Endodermal cell (in vitro differentiated cells): Measurements from ENCODE around the gene SERPIND1. TPM values are rescaled to one million over a fixed set of nuclear protein-coding genes. Genes with fewer than 3 reads are reported as not detected.

Source experiments
- DNase-seq: peaks from one replicate; pipeline ENCODE4 v3.0.0-alpha.2; 2017
- H3K27ac ChIP-seq: 2 replicates; pipeline ENCODE4 v1.5.1; 2013; ENCODE audit warnings: mild to moderate bottlenecking, low read depth, low read length, moderate library complexity
- H3K27me3 ChIP-seq: 2 replicates; pipeline ENCODE4 v1.6.1; 2013; ENCODE audit warnings: mild to moderate bottlenecking, low read length, moderate library complexity; ENCODE audit not compliant: insufficient read depth, control insufficient read depth, poor library complexity, severe bottlenecking
- H3K36me3 ChIP-seq: 2 replicates; pipeline ENCODE4 v1.7.0; 2013; ENCODE audit warnings: mild to moderate bottlenecking, low read length, moderate library complexity; ENCODE audit not compliant: control insufficient read depth, insufficient read depth
- H3K4me1 ChIP-seq: one replicate; pipeline ENCODE4 v1.7.0; 2013; ENCODE audit warnings: low read length; ENCODE audit not compliant: control insufficient read depth, insufficient read depth
- H3K4me3 ChIP-seq: 2 replicates; pipeline ENCODE4 v1.5.1; 2013; ENCODE audit warnings: mild to moderate bottlenecking, low read length, moderate library complexity
- H3K9ac ChIP-seq: 2 replicates; pipeline ENCODE4 v1.6.1; 2013; ENCODE audit warnings: mild to moderate bottlenecking, low read length, moderate library complexity; ENCODE audit not compliant: poor library complexity, severe bottlenecking; ENCODE audit errors: extremely low read depth
- H3K9me3 ChIP-seq: 2 replicates; pipeline ENCODE4 v1.6.1; 2013; ENCODE audit warnings: mild to moderate bottlenecking, low read length, moderate library complexity; ENCODE audit not compliant: control insufficient read depth
- H3K27ac Mint-ChIP-seq: 2 replicates; pipeline ENCODE4 v1.8.0; 2020; ENCODE audit warnings: mixed read lengths
- H3K27me3 Mint-ChIP-seq: 2 replicates; pipeline ENCODE4 v1.8.0; 2021; ENCODE audit warnings: mild to moderate bottlenecking, mixed read lengths; ENCODE audit not compliant: insufficient read depth
- H3K36me3 Mint-ChIP-seq: 2 replicates; pipeline ENCODE4 v1.8.0; 2020; ENCODE audit warnings: low read depth, mixed read lengths
- H3K4me1 Mint-ChIP-seq: 2 replicates; pipeline ENCODE4 v1.8.0; 2020; ENCODE audit warnings: mixed read lengths
- H3K4me3 Mint-ChIP-seq: 2 replicates; pipeline ENCODE4 v1.8.0; 2020; ENCODE audit warnings: mild to moderate bottlenecking, moderate library complexity, mixed read lengths
- H3K9me3 Mint-ChIP-seq: 2 replicates; pipeline ENCODE4 v1.8.0; 2020; ENCODE audit warnings: mild to moderate bottlenecking, mixed read lengths
- WGBS, 2 experiments: methylation state at CpG; one replicate each; pipeline versions ENCODE4 v1.1.5 to v1.1.7; 2013; ENCODE audit warnings: missing lambda C conversion rate in 2 of 2, mixed read lengths in 1 of 2; ENCODE audit not compliant: insufficient coverage in 1 of 2, insufficient read length in 1 of 2; 5-methylcytosine and 5-hydroxymethylcytosine counted together
- total RNA-seq, 2 donors: library from RNA; stranded (reverse); fragmentation: NEBNext Ultra II Directional in 1 of 2; extraction: Animal tissue kit (Norgen Biotek cat#: 25700) in 1 of 2; gene quantifications; 2 replicates in 1 of 2; 3 replicates in 1 of 2; pipeline ENCODE4 v1.2.1, GENCODE V29; 2021
- TF ChIP-seq, protein P1 (sequence below): fragments of 200-600 bp; sonication (generic); conservative IDR thresholded peaks from 2 replicates; pipeline ENCODE4 v1.5.0; 2021; ENCODE audit warnings: antibody characterized with exemption, mild to moderate bottlenecking

Gene SERPIND1
- total RNA-seq, 2 donors from 2014 or later = not detected

DNA sequence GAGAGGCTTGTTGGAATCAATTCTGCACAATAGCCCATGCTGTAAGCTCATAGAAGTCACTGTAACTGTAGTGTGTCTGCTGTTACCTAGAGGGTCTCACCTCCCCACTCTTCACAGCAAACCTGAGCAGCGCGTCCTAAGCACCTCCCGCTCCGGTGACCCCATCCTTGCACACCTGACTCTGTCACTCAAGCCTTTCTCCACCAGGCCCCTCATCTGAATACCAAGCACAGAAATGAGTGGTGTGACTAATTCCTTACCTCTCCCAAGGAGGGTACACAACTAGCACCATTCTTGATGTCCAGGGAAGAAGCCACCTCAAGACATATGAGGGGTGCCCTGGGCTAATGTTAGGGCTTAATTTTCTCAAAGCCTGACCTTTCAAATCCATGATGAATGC is 13.3 kb downstream of the SERPIND1 start:
- Mint-ChIP-seq H3K4me3 (no peak overlapping the region), H3K4me1 (peaks cover 4% of the 10 kb centered on the region), H3K9me3 (no peaks in the 10 kb centered on the region), H3K27me3 (no peaks in the 10 kb centered on the region), H3K36me3 (peaks cover 17% of the 10 kb centered on the region), H3K27ac (no peak overlapping the region)
- TF ChIP-seq, protein P1, sequence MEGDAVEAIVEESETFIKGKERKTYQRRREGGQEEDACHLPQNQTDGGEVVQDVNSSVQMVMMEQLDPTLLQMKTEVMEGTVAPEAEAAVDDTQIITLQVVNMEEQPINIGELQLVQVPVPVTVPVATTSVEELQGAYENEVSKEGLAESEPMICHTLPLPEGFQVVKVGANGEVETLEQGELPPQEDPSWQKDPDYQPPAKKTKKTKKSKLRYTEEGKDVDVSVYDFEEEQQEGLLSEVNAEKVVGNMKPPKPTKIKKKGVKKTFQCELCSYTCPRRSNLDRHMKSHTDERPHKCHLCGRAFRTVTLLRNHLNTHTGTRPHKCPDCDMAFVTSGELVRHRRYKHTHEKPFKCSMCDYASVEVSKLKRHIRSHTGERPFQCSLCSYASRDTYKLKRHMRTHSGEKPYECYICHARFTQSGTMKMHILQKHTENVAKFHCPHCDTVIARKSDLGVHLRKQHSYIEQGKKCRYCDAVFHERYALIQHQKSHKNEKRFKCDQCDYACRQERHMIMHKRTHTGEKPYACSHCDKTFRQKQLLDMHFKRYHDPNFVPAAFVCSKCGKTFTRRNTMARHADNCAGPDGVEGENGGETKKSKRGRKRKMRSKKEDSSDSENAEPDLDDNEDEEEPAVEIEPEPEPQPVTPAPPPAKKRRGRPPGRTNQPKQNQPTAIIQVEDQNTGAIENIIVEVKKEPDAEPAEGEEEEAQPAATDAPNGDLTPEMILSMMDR = no peak
- no peaks in the 10 kb centered on the region for H3K27me3 ChIP-seq
- WGBS, 2 experiments = 98% methylated on average over 4 of the region's 4 CpGs; no CpG with 5 or more reads in 1 of the 2 experiments
- no peaks in the 10 kb centered on the region for H3K9me3 ChIP-seq
- H3K4me1 ChIP-seq = no peaks in the 10 kb centered on the region
- peaks cover 22% of the 10 kb centered on the region for H3K36me3 ChIP-seq
- H3K4me3 ChIP-seq = no peak overlapping the region
- no peak overlapping the region for H3K9ac ChIP-seq
- DNase-seq = no peak
- no peak overlapping the region for H3K27ac ChIP-seq

DNA sequence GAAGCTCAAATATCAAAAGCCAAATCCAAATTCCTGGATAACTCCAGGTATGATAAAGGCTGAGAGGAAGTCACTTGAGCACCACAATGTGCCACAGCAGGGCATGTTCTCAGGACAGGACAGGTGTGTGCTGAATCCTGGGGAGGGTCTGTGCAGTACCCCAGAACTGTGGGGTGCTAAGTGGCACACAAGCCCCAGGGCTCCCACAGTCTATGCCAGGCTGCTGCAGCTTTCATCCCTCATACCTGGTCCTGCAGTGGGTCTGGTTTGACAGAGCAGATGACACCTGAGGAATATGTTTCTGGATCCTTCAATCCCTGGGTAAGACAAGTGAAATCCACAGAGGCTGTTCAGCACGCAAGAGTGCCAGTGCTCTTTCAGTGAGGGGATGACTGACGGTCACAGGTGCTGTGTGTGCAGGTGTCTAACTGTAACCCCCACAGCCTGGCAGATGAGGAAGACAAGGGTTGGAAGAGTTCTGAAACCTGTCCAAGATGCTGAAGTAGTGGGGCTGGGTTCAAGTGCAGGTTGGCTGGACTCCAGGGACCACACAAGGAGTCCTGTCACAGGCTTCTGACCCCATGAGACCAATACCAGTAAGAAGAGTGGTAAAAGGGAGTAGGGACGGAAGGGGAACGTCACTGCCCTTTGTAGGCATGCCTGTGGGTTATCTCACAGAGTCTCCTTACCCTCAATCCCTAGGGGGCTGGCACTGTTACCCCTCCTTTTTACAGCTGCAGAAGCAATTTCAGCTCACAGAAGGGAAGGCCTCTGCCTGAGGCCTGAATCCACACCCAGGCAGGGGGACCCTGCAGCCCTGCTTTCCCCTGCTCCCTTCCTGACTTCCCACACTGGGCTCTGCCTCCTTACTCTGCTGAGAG is 14.1 kb downstream of the SERPIND1 start:
- Mint-ChIP-seq H3K4me1 (peaks cover 4% of the 10 kb centered on the region), H3K27me3 (no peaks in the 10 kb centered on the region), H3K9me3 (no peaks in the 10 kb centered on the region), H3K27ac (no peak overlapping the region), H3K4me3 (no peak overlapping the region), H3K36me3 (peaks cover 19% of the 10 kb centered on the region)
- no peaks in the 10 kb centered on the region for H3K27me3 ChIP-seq
- 96 to 100% methylated on average over 4 of the region's 4 CpGs for WGBS, 2 experiments
- H3K4me1 ChIP-seq = no peaks in the 10 kb centered on the region
- no peak overlapping the region for H3K9ac ChIP-seq
- no peaks in the 10 kb centered on the region for H3K9me3 ChIP-seq
- no peak for DNase-seq
- H3K27ac ChIP-seq = peak overlapping the region; percentile 32
- TF ChIP-seq, protein P1 = no peak
- H3K4me3 ChIP-seq = no peak overlapping the region
- peaks cover 29% of the 10 kb centered on the region for H3K36me3 ChIP-seq

DNA sequence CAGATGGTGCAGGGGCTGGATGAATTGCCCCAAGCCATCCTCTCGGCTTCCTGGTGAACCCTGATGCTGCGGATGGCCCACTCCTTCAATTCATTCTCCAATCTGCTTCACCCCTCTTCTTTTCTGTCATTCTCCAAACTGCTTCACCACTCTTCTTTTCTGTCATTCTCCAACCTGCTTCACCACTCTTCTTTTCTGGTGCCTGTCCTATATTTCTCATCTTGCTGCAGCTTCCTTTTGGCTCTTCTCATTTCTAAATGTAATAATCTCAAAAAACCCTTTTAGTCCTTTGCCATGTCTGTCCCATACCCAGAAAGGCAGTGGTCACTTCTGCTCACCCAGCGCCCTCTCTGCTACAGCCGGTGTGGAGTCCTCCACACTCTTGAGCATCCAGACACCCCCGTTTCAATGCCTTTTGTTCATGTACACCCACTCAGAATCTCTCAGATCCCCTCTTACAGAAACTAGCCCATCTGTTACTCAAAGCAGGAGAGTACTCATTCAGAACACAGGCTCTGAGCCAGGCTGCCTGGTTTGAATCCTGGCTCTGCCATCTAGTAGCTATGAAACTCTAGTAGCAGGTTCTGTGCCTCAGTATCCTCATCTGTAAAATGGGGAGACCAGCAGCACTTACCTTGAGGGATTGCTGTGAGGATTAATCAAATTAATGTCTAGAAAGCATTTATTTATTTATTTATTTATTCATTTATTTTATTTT is 14.9 kb downstream of the SERPIND1 start:
- no peak for DNase-seq
- no peaks in the 10 kb centered on the region for H3K4me1 ChIP-seq
- Mint-ChIP-seq H3K4me3 (no peak overlapping the region), H3K4me1 (peaks cover 4% of the 10 kb centered on the region), H3K27ac (no peak overlapping the region), H3K9me3 (no peaks in the 10 kb centered on the region), H3K27me3 (no peaks in the 10 kb centered on the region), H3K36me3 (peaks cover 19% of the 10 kb centered on the region)
- 91 to 100% methylated on average over 5 of the region's 5 CpGs for WGBS, 2 experiments
- no peak overlapping the region for H3K4me3 ChIP-seq
- no peak overlapping the region for H3K9ac ChIP-seq
- H3K36me3 ChIP-seq = peaks cover 29% of the 10 kb centered on the region
- no peaks in the 10 kb centered on the region for H3K9me3 ChIP-seq
- peak overlapping the region; percentile 32 for H3K27ac ChIP-seq
- no peaks in the 10 kb centered on the region for H3K27me3 ChIP-seq
- TF ChIP-seq, protein P1 = no peak
